DMS 273 (cell line): ENCODE data around the gene PPA2.

Experiments
- DNase-seq: peaks from one replicate; lab custom pipeline; 2025; ENCODE audit not compliant: unreplicated experiment; lab: John Stamatoyannopoulos, UW

Gene PPA2

GRCh38 chr4:105327222-105327621 is 146.6 kb downstream of the PPA2 start:
- no peak for DNase-seq
